GM12892 (cell line): Measurements from ENCODE around the gene SLC15A1.

ENCODE experiments used
- DNase-seq: peaks from one replicate; pipeline ENCODE4 v3.0.0; 2011; ENCODE audit not compliant: insufficient read length
- FAIRE-seq: peaks from 2 replicates; lab custom pipeline; 2011; peaks lifted over from hg19 to GRCh38; lab: Jason Lieb, UNC
- POLR2A ChIP-seq: IDR thresholded peaks from 2 replicates; pipeline ENCODE4 v1.6.1; 2011; ENCODE audit warnings: low read depth, low read length, control low read depth
- POLR2AphosphoS5 ChIP-seq: IDR thresholded peaks from 2 replicates; pipeline ENCODE4 v1.6.1; 2011; ENCODE audit warnings: low read depth, low read length, control low read depth
- TAF1 ChIP-seq: IDR thresholded peaks from 2 replicates; pipeline ENCODE4 v1.6.1; 2011; ENCODE audit warnings: low read depth, mild to moderate bottlenecking, control low read depth, low read length, borderline replicate concordance

SLC15A1 gene

DNA sequence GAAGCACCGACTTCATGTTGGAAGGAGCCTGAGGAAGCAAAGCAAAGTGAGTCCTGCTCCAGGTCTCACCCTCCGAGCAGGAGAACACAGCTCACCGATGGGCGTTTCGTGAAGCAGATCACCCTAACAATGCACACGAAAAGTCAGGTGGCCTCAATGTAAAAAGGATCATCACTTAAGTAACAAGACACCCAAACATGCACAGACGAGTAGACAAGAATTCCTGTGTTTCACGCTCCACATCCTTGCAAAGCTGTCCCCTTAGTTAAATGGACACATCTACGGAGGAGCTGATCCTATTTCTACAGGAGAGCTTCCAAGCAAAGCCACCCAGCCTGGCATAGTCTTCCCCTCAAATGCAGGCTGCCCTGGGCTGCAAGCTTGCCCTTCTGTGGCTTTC, 66.2 kb downstream of the SLC15A1 start:
- FAIRE-seq (no peak), DNase-seq (no peak)
- no peak for TF ChIP-seq POLR2A
- TF ChIP-seq POLR2AphosphoS5 = no peak
- no peak for TF ChIP-seq TAF1

- TF ChIP-seq TAF1 (no peak), POLR2AphosphoS5 (no peak), POLR2A (no peak)
- DNase-seq = no peak
Observed at GRCh38 chr13:98685146-98685545, 67.3 kb downstream of the SLC15A1 start.

GRCh38 chr13:98681049-98681448, 71.4 kb downstream of the SLC15A1 start:
- DNase-seq (no peak), FAIRE-seq (no peak)
- TF ChIP-seq POLR2A (no peak), POLR2AphosphoS5 (no peak), TAF1 (no peak)

More at GRCh38 chr13:98685146-98685545, 67.3 kb downstream of the SLC15A1 start:
- FAIRE-seq = no peak

- no peak for TF ChIP-seq POLR2A
- FAIRE-seq = no peak
Observed at GRCh38 chr13:98678741-98679140, 73.7 kb downstream of the SLC15A1 start.

DNA sequence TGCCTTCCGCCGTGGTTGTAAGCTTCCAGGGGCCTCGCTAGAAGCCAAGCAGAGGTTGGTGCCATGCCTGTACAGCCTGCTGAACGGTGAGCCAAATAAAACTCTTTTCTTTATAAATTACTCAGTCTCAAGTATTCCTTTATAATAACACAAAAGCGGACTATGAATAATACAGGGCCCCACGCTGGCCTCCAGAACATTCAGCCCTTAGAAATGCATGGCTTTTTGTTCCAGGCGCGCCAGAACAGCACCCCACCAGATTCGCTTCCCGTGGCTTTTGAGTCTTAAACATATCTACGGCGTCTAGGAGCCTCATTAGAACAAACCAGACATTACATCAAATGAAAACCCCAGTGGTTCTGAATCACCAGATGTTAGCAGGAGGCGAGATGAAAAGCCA, 75.1 kb downstream of the SLC15A1 start:
- no peak for DNase-seq
- TF ChIP-seq POLR2A (no peak), POLR2AphosphoS5 (no peak)
- FAIRE-seq = no peak

More at GRCh38 chr13:98678741-98679140, 73.7 kb downstream of the SLC15A1 start:
- DNase-seq = no peak

- TF ChIP-seq POLR2AphosphoS5 = no peak
- TF ChIP-seq POLR2A = no peak
- no peak for TF ChIP-seq TAF1
- FAIRE-seq = no peak
- DNase-seq = no peak
Observed at GRCh38 chr13:98676239-98676638, 76.2 kb downstream of the SLC15A1 start.

DNA sequence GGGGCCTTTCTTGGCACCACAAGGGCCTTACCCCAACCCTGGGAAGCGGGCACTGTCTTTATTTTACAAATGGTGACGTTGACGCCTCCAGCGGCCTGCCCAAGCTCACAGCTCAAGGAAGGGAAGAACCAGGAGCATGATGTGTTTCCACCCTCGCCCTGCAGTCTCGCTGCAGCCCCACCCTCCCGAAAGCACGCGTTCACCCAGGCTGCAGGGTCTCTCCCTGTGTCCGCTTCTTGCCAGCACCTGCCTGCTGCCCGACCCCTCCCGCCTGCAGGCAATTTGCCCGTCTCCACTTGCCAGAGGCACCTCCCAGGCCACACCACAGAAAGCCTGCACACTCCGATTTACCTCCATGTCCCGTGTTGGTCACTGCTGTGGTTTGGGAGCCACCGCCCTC, 76.6 kb downstream of the SLC15A1 start:
- DNase-seq (no peak), FAIRE-seq (no peak)
- TF ChIP-seq TAF1 (no peak), POLR2AphosphoS5 (no peak), POLR2A (no peak)

DNA sequence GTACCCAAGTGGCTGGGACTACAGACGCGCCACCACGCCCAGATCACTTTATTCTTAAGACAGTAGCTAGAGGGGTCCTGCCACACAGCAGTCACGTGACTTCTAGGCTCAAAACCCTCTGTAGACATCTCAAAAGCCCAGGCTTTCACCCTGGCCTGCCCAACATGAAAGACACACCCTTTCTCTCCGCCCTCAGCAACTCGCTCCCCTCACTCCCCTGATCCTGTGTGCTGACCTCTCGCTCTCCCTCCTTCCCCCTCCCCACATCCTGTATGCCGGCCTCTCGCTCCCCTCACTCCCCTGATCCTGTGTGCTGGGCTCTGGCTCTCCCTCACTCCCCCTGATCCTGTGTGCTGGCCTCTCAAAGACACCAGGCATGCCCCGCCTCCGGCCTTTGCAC, 77.4 kb downstream of the SLC15A1 start:
- DNase-seq = no peak
- TF ChIP-seq POLR2AphosphoS5 = no peak
- no peak for TF ChIP-seq TAF1
- TF ChIP-seq POLR2A = no peak

DNA sequence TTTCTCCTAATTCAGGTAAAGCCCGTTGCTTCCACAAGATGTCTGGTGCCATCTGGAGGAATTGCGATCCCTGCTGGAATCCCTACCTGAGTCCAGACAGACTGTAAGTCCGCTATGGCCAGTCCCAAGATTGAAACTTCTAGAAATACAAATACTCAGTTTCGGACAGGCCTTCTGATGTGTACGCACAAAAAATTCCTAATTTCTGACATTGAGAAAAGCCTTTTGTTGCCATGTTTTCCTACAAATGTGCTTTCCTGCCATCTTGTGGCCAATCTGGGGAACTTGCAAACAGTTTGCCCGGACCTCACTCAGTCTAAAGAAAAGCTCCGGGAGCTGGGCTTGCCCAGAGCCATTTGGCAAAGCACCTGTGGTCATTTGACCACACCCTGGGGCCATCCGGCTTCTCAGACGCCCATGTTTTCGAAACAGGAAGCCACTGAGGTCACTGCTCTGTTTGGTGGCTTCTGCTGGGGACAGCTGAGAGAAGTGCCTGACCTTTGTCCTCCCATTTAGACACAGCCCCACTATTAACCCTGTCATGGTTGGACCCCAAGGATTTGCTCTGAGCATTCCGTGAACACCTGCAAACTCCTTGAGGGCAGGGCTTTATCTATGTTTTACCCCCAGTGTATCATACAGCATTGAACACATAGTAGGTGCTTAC, 79.4 kb downstream of the SLC15A1 start:
- FAIRE-seq = peak; percentile 90
- no peak for TF ChIP-seq TAF1
- TF ChIP-seq POLR2AphosphoS5 = no peak
- no peak for TF ChIP-seq POLR2A

More for the DNA sequence above, 77.4 kb downstream of the SLC15A1 start:
- no peak for FAIRE-seq

GRCh38 chr13:98668155-98668554, 84.3 kb downstream of the SLC15A1 start:
- no peak for TF ChIP-seq POLR2A
- no peak for TF ChIP-seq TAF1
- no peak for TF ChIP-seq POLR2AphosphoS5
- FAIRE-seq (no peak), DNase-seq (no peak)

More for the DNA sequence above, 79.4 kb downstream of the SLC15A1 start:
- peak; percentile 40 for DNase-seq

DNA sequence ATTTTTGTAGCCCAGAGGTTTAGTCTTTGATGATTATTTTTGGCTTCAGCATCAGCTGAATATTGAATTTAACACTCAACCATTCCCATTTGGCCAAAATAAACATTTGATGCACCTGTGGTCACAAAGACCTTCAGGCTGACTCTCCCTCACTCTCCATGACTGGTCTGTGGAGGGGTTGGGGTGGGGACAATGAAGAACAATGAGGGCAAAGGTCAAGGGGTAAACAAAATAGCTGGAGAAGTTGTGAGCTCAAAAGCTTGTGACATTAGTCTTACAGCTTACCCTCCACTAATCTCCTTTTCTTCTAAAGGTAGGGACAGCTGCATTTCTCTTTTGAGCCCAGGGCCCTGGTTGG, 86.9 kb downstream of the SLC15A1 start:
- DNase-seq = no peak
- no peak for FAIRE-seq
- TF ChIP-seq TAF1 (no peak), POLR2AphosphoS5 (no peak), POLR2A (no peak)

GRCh38 chr13:98664924-98665637, 87.4 kb downstream of the SLC15A1 start:
- FAIRE-seq (no peak), DNase-seq (no peak)
- TF ChIP-seq TAF1 (no peak), POLR2A (no peak), POLR2AphosphoS5 (no peak)

DNA sequence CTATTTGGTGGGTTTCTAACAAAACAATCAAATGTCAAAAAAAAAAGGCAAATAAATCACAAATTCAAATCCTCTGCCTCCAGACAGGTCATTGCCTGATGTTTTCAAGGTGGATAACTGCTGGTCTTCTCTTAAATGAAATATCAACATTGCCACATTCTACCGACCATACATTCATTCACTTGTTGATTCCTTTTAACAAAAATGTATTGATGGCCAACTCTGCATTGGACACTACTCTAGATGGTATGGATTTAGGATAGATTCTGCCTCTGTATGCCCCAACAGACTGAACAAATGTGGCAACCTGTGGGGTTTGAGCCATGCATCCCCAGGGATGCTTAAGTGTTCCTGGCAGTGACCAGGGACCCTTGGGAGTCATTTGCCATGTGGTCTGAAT, 88.0 kb downstream of the SLC15A1 start:
- DNase-seq = no peak
- TF ChIP-seq POLR2A (no peak), POLR2AphosphoS5 (no peak), TAF1 (no peak)
- FAIRE-seq = no peak
